Measurements from ENCODE around the gene HSPBP1.

DNA sequence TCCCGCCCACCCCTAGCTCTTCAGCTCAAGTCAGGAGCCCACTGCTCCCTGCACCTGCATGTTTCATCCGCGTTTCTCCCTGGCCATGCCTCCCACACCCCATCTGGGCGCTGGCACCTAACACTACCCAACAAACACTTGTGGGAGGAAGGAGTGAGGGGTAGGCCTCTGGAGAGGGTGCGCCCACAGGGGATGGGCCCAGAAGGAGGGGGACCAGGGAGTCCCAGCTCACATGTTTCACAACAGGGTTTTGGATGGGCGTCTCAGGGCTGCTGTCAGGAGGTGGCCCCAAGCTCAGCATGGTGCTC lies 39.2 kb downstream of the HSPBP1 start:
- TF ChIP-seq, protein P1, sequence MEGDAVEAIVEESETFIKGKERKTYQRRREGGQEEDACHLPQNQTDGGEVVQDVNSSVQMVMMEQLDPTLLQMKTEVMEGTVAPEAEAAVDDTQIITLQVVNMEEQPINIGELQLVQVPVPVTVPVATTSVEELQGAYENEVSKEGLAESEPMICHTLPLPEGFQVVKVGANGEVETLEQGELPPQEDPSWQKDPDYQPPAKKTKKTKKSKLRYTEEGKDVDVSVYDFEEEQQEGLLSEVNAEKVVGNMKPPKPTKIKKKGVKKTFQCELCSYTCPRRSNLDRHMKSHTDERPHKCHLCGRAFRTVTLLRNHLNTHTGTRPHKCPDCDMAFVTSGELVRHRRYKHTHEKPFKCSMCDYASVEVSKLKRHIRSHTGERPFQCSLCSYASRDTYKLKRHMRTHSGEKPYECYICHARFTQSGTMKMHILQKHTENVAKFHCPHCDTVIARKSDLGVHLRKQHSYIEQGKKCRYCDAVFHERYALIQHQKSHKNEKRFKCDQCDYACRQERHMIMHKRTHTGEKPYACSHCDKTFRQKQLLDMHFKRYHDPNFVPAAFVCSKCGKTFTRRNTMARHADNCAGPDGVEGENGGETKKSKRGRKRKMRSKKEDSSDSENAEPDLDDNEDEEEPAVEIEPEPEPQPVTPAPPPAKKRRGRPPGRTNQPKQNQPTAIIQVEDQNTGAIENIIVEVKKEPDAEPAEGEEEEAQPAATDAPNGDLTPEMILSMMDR (conservative IDR thresholded peaks at IDR 0.05; ENCODE audit: low read depth, low read length): no peak
- TF ChIP-seq EZH2 (IDR thresholded peaks at IDR 0.05; ENCODE audit: borderline replicate concordance, low read depth, low read length, poor library complexity, severe bottlenecking): no peak

Data from A673 (cell line).